CD4-positive, alpha-beta T cell (primary cell): ENCODE results near the gene CLIC4. TPM values are rescaled to one million over a fixed set of nuclear protein-coding genes. Genes with fewer than 3 reads are reported as not detected.

Experiments used
- ATAC-seq: fragments of 200-7000 bp; cut with Tn5 transposase; one replicate; pipeline ENCODE4 v1.10.0; 2022; ENCODE audit warnings: mild to moderate bottlenecking; ENCODE audit not compliant: poor library complexity
- CTCF ChIA-PET: fragments of 350-600 bp; sonication (Branson Sonifier 250); formaldehyde crosslinking; loops from one replicate; lab custom pipeline; 2021; ENCODE audit warnings: antibody characterized with exemption, inconsistent platforms; lab: Charles Lee
- POLR2A ChIA-PET: fragments of 350-600 bp; sonication (Branson Sonifier 250); formaldehyde crosslinking; loops from one replicate; lab custom pipeline; 2021; ENCODE audit warnings: antibody characterized with exemption, inconsistent platforms; lab: Charles Lee
- DNase-seq, 14 experiments: peaks; one replicate each; pipeline ENCODE4 v3.0.0-alpha.2; 2013 to 2020; ENCODE audit warnings: mixed read lengths in 2 of 14
- H3K27ac ChIP-seq, 2 donors: one replicate each; pipeline versions ENCODE4 v1.5.1 to v1.7.0; 2013; ENCODE audit warnings: low read length in 2 of 2, low read depth in 1 of 2, mild to moderate bottlenecking in 1 of 2
- H3K27me3 ChIP-seq, 2 experiments: 1 replicate in 1 of 2; 2 replicates in 1 of 2; pipeline versions ENCODE4 v1.6.1 to v1.7.0; 2013; ENCODE audit warnings: low read length in 2 of 2, control low read depth in 1 of 2, mild to moderate bottlenecking in 1 of 2, moderate library complexity in 1 of 2; ENCODE audit not compliant: insufficient read depth in 2 of 2, control insufficient read depth in 1 of 2
- H3K36me3 ChIP-seq: one replicate; pipeline ENCODE4 v1.6.1; 2013; ENCODE audit warnings: low read length, control low read depth; ENCODE audit not compliant: insufficient read depth
- H3K4me1 ChIP-seq: one replicate; pipeline ENCODE4 v1.6.1; 2013; ENCODE audit warnings: low read length, control low read depth; ENCODE audit not compliant: insufficient read depth
- H3K4me3 ChIP-seq: one replicate; pipeline ENCODE4 v1.5.1; 2013; ENCODE audit warnings: mild to moderate bottlenecking, low read length, moderate library complexity
- H3K9me3 ChIP-seq, 2 experiments: 1 replicate in 1 of 2; 2 replicates in 1 of 2; pipeline versions ENCODE4 v1.6.1 to v1.7.0; 2013; ENCODE audit warnings: low read length in 2 of 2, mild to moderate bottlenecking in 2 of 2, control low read depth in 1 of 2, moderate library complexity in 1 of 2; ENCODE audit not compliant: control insufficient read depth in 1 of 2, insufficient read depth in 1 of 2
- H3K27ac Mint-ChIP-seq: one replicate; pipeline ENCODE4 v1.8.0; 2020; ENCODE audit warnings: mixed read lengths
- H3K27me3 Mint-ChIP-seq: one replicate; pipeline ENCODE4 v1.8.0; 2021; ENCODE audit warnings: mixed read lengths
- H3K36me3 Mint-ChIP-seq: one replicate; pipeline ENCODE4 v1.8.0; 2021; ENCODE audit warnings: low read depth, mixed read lengths
- H3K4me1 Mint-ChIP-seq: one replicate; pipeline ENCODE4 v1.8.0; 2021; ENCODE audit warnings: low read depth, mixed read lengths
- H3K4me3 Mint-ChIP-seq: one replicate; pipeline ENCODE4 v1.8.0; 2020; ENCODE audit warnings: mild to moderate bottlenecking, mixed read lengths
- H3K9me3 Mint-ChIP-seq: one replicate; pipeline ENCODE4 v1.8.0; 2020; ENCODE audit warnings: mixed read lengths
- intact Hi-C, 2 experiments: fragments of 100-400 bp; cut with DNase I in 1 of 2; cut with micrococcal nuclease in 1 of 2; formaldehyde crosslinking; loops; one replicate each; pipeline versions ENCODE4 v1.15.1 to v1.9.0; 2023 to 2025; cut with DNase I, micrococcal nuclease
- total RNA-seq, 174 experiments: library from RNA in 2 of 174; stranded (reverse) in 2 of 174; gene quantifications; one replicate each; pipeline ENCODE4 v1.2.3 and lab custom pipeline; 2021 to 2026
- TF ChIP-seq, protein P1 (sequence below): fragments of 200-600 bp; IDR thresholded peaks from one replicate; pipeline ENCODE4 v1.8.0; 2022; ENCODE audit warnings: antibody characterized with exemption, mild to moderate bottlenecking

CLIC4 gene
- total RNA-seq, 2 experiments from 2014 or later, result 1.1 to 1.3 TPM

- Mint-ChIP-seq H3K9me3 (no peaks in the 10 kb centered on the region), H3K36me3 (no peaks in the 10 kb centered on the region), H3K27ac (no peak overlapping the region), H3K27me3 (no peaks in the 10 kb centered on the region), H3K4me3 (no peak overlapping the region), H3K4me1 (peaks cover 6% of the 10 kb centered on the region)
- Histone ChIP-seq H3K9me3 (no peaks in the 10 kb centered on the region), H3K27ac (no peak overlapping the region), H3K36me3 (no peaks in the 10 kb centered on the region), H3K27me3 (no peaks in the 10 kb centered on the region), H3K4me1 (no peaks in the 10 kb centered on the region), H3K4me3 (no peak overlapping the region)
- CTCF ChIA-PET, result no interaction called here
- ATAC-seq (no peak), DNase-seq (no peak)
- TF ChIP-seq, protein P1, sequence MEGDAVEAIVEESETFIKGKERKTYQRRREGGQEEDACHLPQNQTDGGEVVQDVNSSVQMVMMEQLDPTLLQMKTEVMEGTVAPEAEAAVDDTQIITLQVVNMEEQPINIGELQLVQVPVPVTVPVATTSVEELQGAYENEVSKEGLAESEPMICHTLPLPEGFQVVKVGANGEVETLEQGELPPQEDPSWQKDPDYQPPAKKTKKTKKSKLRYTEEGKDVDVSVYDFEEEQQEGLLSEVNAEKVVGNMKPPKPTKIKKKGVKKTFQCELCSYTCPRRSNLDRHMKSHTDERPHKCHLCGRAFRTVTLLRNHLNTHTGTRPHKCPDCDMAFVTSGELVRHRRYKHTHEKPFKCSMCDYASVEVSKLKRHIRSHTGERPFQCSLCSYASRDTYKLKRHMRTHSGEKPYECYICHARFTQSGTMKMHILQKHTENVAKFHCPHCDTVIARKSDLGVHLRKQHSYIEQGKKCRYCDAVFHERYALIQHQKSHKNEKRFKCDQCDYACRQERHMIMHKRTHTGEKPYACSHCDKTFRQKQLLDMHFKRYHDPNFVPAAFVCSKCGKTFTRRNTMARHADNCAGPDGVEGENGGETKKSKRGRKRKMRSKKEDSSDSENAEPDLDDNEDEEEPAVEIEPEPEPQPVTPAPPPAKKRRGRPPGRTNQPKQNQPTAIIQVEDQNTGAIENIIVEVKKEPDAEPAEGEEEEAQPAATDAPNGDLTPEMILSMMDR, result no peak
- POLR2A ChIA-PET, result no interaction called here
- intact Hi-C loops, result no loop called here
Observed at GRCh38 chr1:24773618-24774017, 28.4 kb downstream of the CLIC4 start.

- Histone ChIP-seq H3K27ac (no peak overlapping the region), H3K9me3 (no peaks in the 10 kb centered on the region), H3K36me3 (no peaks in the 10 kb centered on the region), H3K27me3 (no peaks in the 10 kb centered on the region), H3K4me3 (no peak overlapping the region), H3K4me1 (no peaks in the 10 kb centered on the region)
- Mint-ChIP-seq H3K4me3 (no peak overlapping the region), H3K4me1 (peaks cover 6% of the 10 kb centered on the region), H3K9me3 (no peaks in the 10 kb centered on the region), H3K27ac (no peak overlapping the region), H3K36me3 (no peaks in the 10 kb centered on the region), H3K27me3 (no peaks in the 10 kb centered on the region)
- no peak for DNase-seq
- intact Hi-C loops, result no loop called here
- ChIA-PET CTCF (no interaction called here), POLR2A (no interaction called here)
- TF ChIP-seq, protein P1, result no peak
- no peak for ATAC-seq
Observed at GRCh38 chr1:24775348-24775747, 30.1 kb downstream of the CLIC4 start.

DNA sequence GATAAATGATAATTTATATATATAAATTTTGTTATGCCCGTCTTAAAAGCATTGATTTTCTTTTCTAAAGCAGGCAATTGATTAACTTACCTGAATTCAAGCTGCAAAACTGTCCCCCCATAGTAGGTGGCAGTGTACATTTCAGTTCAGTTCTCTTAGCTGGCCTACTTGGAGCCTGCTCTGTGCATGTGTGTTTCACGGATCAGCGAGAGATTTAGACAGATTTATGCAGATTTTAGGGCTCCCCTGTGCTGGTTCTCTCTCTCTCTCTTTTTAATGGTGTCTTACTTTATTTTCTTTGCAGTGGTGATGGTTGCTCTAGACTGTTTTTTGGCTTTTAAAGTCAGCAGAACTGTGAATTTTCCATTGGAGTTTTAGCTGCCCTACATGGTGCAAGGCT is 30.7 kb downstream of the CLIC4 start:
- Histone ChIP-seq H3K4me1 (no peaks in the 10 kb centered on the region), H3K4me3 (no peak overlapping the region), H3K9me3 (no peaks in the 10 kb centered on the region), H3K27me3 (no peaks in the 10 kb centered on the region), H3K27ac (no peak overlapping the region), H3K36me3 (no peaks in the 10 kb centered on the region)
- no peak for ATAC-seq
- ChIA-PET CTCF (no interaction called here), POLR2A (no interaction called here)
- Mint-ChIP-seq H3K4me3 (no peak overlapping the region), H3K9me3 (no peaks in the 10 kb centered on the region), H3K36me3 (no peaks in the 10 kb centered on the region), H3K27me3 (no peaks in the 10 kb centered on the region), H3K4me1 (peaks cover under 1% of the 10 kb centered on the region), H3K27ac (no peak overlapping the region)
- intact Hi-C loops, result no loop called here
- no peak for DNase-seq
- TF ChIP-seq, protein P1, result no peak
